ENCODE data around the gene ITPRID2.

The ITPRID2 gene

GRCh38 chr2:181891258-181891965 is at the start of gene ITPRID2:
TSS of gene ITPRID2 (plus strand) at chr2:181891730. CDS start at chr2:181892067, 337 bp downstream.
- peak within 1 kb of the TSS; percentile 89 for H3K27ac ChIP-seq
- H3K36me3 ChIP-seq (ENCODE audit: control insufficient read depth, insufficient read depth, low read length): no peaks in the 10 kb centered on the region
- peak within 1 kb of the TSS; percentile 73 for H3K9ac ChIP-seq
- H3K4me1 ChIP-seq: no peaks in the 10 kb centered on the region
- H2AFZ ChIP-seq: peak within 1 kb of the TSS; percentile 96
- H3K9me3 ChIP-seq (ENCODE audit: control insufficient read depth, low read length): no peaks in the 10 kb centered on the region
- no peak for TF ChIP-seq CTCF (IDR thresholded peaks at IDR 0.05)
- peak within 1 kb of the TSS; percentile 94 for H3K4me2 ChIP-seq (ENCODE audit: low read length)
- no peaks in the 10 kb centered on the region for H3K27me3 ChIP-seq (ENCODE audit: control insufficient read depth, insufficient read depth, low read length)
- H3K79me2 ChIP-seq: peaks cover 5% of the 10 kb centered on the region
- H3K4me3 ChIP-seq (ENCODE audit: low read depth, low read length): peak within 1 kb of the TSS; percentile 75

GRCh38 chr2:181844551-181845290 is 46.8 kb upstream of the ITPRID2 start:
- no peak overlapping the region for H3K9ac ChIP-seq
- H2AFZ ChIP-seq: no peak overlapping the region
- H3K36me3 ChIP-seq (ENCODE audit: control insufficient read depth, insufficient read depth, low read length): no peaks in the 10 kb centered on the region
- no peak overlapping the region for H3K27ac ChIP-seq
- no peak overlapping the region for H3K4me3 ChIP-seq (ENCODE audit: low read depth, low read length)
- H3K9me3 ChIP-seq (ENCODE audit: control insufficient read depth, low read length): no peaks in the 10 kb centered on the region
- no peaks in the 10 kb centered on the region for H3K79me2 ChIP-seq
- no peaks in the 10 kb centered on the region for H3K27me3 ChIP-seq (ENCODE audit: control insufficient read depth, insufficient read depth, low read length)
- no peak for TF ChIP-seq CTCF (IDR thresholded peaks at IDR 0.05)
- H3K4me1 ChIP-seq: no peaks in the 10 kb centered on the region
- no peak overlapping the region for H3K4me2 ChIP-seq (ENCODE audit: low read length)

GRCh38 chr2:181846399-181847197 is 44.9 kb upstream of the ITPRID2 start:
- Histone ChIP-seq H3K4me2 (ENCODE audit: low read length) (no peak overlapping the region), H3K36me3 (ENCODE audit: control insufficient read depth, insufficient read depth, low read length) (no peaks in the 10 kb centered on the region), H3K79me2 (no peaks in the 10 kb centered on the region), H3K27ac (no peak overlapping the region), H3K4me1 (no peaks in the 10 kb centered on the region), H3K9ac (no peak overlapping the region), H3K27me3 (ENCODE audit: control insufficient read depth, insufficient read depth, low read length) (no peaks in the 10 kb centered on the region), H3K9me3 (ENCODE audit: control insufficient read depth, low read length) (no peaks in the 10 kb centered on the region), H3K4me3 (ENCODE audit: low read depth, low read length) (no peak overlapping the region), H2AFZ (no peak overlapping the region)
- no peak for TF ChIP-seq CTCF (IDR thresholded peaks at IDR 0.05)

- Histone ChIP-seq H3K4me2 (ENCODE audit: low read length) (no peak overlapping the region), H3K79me2 (no peaks in the 10 kb centered on the region), H2AFZ (no peak overlapping the region), H3K4me1 (no peaks in the 10 kb centered on the region), H3K27ac (no peak overlapping the region), H3K36me3 (ENCODE audit: control insufficient read depth, insufficient read depth, low read length) (no peaks in the 10 kb centered on the region), H3K9me3 (ENCODE audit: control insufficient read depth, low read length) (no peaks in the 10 kb centered on the region), H3K4me3 (ENCODE audit: low read depth, low read length) (no peak overlapping the region), H3K27me3 (ENCODE audit: control insufficient read depth, insufficient read depth, low read length) (no peaks in the 10 kb centered on the region), H3K9ac (no peak overlapping the region)
- no peak for TF ChIP-seq CTCF (IDR thresholded peaks at IDR 0.05)
These were observed 44.4 kb upstream of the ITPRID2 start for GRCh38 chr2:181847198-181847556.
